H4 (cell line): Measurements from ENCODE around the gene CRPPA. TPM values are rescaled to one million over a fixed set of nuclear protein-coding genes. Genes with fewer than 3 reads are reported as not detected.
A peak's percentile ranks its signal among the peaks of the same experiment; 100 is the strongest.
"Not testable (repeated sequence)": the region's sequence is repeated elsewhere in the genome, so short reads cannot be mapped to it uniquely, and the experiment has no call there.

Experiments
- DNase-seq: peaks from one replicate; pipeline ENCODE4 v3.0.0-alpha.2; 2015; ENCODE audit warnings: low spot score
- total RNA-seq: library from RNA; depleted of rRNA; stranded (reverse); fragments of >200 nt; shearing (Covaris generic); gene quantifications from 2 replicates; pipeline ENCODE4 v1.2.3, GENCODE V29; 2014; rRNA removed

CRPPA gene
- total RNA-seq, 1 experiment from 2014 or later, result 0.12 TPM

DNA sequence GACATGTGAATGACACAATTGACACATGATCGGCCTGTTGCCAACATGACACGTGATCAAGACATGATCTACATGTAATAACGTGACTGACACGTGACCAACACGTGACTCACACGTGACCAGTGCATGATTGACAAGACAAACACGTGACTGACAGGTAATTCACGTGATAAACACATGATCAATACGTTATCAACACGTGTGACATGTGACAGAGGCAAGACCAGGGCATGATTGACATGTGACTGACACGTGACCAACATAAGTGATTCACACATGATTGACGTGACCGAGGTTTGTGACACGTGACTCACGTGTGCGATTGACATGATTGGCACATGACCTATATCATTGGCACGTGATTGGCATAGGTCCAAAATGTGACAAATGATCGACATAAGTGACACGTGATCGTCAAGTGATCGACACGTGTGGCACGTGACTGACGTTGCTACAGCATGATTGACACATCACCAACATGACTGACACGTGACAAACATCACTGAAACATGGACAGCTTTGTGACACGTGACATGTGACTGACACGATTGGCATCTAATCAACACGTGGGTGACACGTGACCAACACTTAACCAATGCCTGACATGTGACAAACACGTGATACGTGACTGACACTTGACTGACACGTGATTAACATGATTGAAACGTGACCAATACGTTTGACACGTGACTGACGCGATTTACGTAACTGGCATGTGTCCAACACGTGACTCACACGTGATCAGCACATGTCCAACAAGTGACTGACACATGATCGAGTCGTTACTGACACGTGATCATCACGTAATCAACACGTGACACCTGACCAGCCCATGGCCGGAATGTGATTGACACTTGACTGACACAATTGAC, 23.0 kb downstream of the CRPPA start:
- peak; percentile 30 for DNase-seq

DNA sequence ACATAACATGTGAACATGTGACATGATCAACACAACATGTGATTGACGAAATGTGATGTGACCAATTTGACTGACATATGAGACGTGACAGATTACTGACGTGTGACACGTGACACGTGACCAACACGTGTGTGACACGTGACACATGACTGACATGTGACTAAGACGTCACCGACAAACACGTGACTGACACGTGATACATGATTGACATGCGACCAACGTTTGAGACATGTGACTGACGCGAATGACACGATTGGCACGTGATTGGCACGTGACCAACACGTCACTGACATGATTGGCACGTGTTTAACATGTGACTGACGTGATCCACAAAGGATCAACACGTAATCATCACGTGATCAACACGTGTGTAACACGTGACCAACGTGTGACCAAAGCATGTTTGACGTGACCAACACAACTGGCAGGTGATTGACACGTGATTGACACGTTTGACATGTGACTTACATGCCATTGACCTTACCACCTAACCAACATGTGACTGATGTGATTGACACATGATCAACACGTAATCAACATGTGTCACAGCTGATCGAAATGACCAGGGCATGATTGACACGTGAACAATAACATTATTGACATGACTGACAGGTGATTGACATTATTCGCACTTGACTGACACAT, 23.7 kb downstream of the CRPPA start:
- no peak for DNase-seq

DNA sequence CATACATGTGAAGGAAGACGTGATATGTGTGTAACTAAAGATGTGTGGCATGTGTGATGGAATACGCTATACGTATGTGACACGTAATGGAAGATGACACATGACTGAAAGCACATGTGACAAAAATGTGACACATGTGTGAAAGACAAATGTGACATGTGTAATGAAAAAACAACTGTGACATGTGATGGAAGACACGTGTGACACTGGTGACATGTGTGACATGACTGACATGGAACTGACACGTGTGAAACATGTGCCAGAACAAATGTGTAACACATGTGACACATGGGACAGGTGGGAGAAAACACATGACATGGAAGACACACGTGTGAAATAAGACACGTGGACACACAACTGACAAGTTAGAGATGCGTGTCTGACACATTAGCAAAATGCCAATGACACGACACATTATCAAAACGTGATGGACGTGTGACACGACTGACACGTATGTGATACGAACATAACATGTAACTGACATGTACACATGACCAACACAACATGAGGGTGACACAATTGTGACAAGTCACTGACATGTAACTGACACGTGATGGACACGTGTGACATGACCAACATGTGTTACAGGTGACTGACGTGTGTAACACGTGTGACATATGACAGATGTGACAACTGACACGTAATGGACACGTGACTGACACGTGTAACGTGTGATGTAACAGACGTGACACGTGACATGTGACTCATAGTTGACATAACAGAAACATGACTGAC, 24.4 kb downstream of the CRPPA start:
- DNase-seq, result no peak

DNA sequence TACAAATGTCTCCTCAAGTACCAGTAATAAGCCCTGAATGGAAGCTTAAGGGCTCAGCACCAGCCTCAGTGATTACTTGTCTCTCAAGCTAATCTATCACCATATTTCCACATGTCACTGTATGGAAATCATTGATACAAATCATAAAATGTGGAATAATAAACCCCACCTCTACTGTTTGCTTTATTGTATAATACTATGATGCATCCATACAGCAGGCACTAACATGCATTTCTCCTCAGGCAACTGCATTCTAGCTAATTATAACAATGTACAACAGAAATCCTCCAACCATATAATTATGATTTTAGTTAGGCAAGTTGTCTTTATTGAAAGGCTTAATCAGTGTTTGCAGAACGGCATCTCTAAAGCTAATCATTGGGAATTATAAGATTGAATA, 26.2 kb downstream of the CRPPA start:
- DNase-seq, result no peak

DNA sequence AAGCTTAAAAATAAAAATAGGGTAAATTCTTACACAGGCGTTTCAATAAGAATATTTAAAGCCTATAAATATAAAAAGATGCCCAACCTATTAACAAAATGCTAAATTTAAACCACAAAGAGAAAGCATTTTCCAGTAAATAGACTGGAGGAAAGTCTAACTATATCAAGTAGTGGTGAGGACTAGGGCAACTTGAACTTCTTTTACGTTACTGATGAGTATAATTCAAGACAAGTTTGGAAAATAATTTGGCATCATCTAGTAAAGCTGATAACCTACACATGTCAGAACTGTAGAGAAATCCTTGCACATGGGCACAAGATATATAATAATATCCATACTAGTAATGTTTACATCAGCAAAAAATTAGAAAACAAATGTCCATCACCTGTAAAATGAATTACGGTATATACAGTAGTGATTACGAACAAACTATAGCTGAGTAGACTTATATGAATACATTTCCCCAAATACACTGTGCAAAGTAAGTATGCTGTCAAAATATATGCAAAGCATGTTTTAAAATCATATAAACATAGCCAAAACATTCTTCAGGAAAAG, 27.4 kb downstream of the CRPPA start:
- no peak for DNase-seq

DNA sequence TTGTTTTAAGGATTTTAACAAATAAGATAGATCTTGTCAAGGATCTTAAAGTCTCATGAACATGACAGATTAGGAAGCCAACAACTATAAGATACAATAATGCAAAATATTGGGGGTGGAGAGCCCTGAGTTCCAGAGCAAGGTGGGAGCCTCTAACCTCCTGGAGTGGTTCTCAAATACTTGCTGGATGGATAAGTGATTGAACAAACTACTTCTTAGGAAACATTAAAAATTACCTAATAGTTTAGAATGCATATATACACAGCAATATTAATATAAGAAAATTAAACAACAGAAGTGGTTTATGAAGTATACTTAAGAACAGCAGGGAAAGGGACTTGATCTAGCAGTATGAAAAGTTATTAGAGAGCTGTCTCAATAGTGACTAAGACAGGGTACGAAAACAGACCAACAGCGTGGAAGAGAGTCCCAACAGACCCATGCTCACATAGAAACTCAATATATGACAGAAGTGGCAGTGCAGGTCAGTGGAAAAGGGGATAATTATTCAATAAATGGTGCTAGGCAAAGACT, 28.3 kb downstream of the CRPPA start:
- DNase-seq, result no peak

DNA sequence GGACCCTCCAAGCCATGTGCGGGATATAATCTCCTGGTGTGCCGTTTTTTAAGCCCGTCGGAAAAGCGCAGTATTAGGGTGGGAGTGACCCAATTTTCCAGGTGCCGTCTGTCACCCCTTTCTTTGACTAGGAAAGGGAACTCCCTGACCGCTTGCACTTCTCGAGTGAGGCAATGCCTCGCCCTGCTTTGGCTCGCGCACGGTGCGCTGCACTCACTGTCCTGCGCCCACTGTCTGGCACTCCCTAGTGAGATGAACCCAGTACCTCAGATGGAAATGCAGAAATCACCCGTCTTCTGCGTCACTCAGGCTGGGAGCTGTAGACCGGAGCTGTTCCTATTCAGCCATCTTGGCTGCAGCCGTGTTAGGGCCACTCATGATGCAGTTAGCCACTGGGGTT, 37.6 kb downstream of the CRPPA start:
- not testable (repeated sequence) for DNase-seq

DNA sequence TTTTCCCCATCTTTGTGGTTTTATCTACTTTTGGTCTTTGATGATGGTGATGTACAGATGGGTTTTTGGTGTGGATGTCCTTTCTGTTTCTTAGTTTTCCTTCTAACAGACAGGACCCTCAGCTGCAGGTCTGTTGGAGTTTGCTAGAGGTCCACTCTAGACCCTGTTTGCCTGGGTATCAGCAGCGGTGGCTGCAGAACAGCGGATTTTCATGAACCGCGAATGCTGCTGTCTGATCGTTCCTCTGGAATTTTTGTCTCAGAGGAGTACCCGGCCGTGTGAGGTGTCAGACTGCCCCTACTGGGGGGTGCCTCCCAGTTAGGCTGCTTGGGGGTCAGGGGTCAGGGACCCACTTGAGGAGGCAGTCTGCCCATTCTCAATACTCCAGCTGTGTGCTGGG, 38.2 kb downstream of the CRPPA start:
- not testable (repeated sequence) for DNase-seq

Other genes starting within 250 kb of the CRPPA start
- 5.7 and 6.9 TPM in 2 replicates for gene SOSTDC1, start 44.2 kb upstream of the CRPPA start, total RNA-seq
- not detected in 2 replicates for gene LRRC72, start 105.3 kb upstream of the CRPPA start, total RNA-seq
- 46.8 and 56.6 TPM in 2 replicates for gene ANKMY2, start 224.2 kb upstream of the CRPPA start, total RNA-seq
- gene BZW2, start 224.6 kb upstream of the CRPPA start, total RNA-seq, result 265 and 341 TPM in 2 replicates